Measurements from ENCODE around the gene ATP2A1.

The ATP2A1 gene

GRCh38 chr16:28903344-28904042, 25.2 kb downstream of the ATP2A1 start:
- no peaks in the 10 kb centered on the region for H3K4me1 ChIP-seq (ENCODE audit: control insufficient read depth, low read depth, low read length)
- no CpG with 5 or more reads among the region's 29 CpGs for WGBS (ENCODE audit: extremely low coverage, insufficient coverage, low lambda C conversion rate)
- H3K56ac ChIP-seq (ENCODE audit: low read length): no peak overlapping the region
- H3K4ac ChIP-seq (ENCODE audit: low read depth, low read length): no peak overlapping the region
- H2AK5ac ChIP-seq (ENCODE audit: low read length): no peak overlapping the region
- H3K9ac ChIP-seq (ENCODE audit: low read length): no peak overlapping the region
- H4K5ac ChIP-seq (ENCODE audit: low read length): no peak overlapping the region
- no peak overlapping the region for H3K4me3 ChIP-seq (ENCODE audit: low read length)
- H3K4me2 ChIP-seq (ENCODE audit: low read length): no peak overlapping the region
- H3K23ac ChIP-seq (ENCODE audit: low read length): no peak overlapping the region
- H3K27ac ChIP-seq (ENCODE audit: low read depth, low read length): no peak overlapping the region
- H3K27me3 ChIP-seq (ENCODE audit: insufficient read depth, low read length, poor library complexity): no peaks in the 10 kb centered on the region
- H2BK120ac ChIP-seq (ENCODE audit: low read depth, low read length): no peak overlapping the region
- no peak overlapping the region for H3K18ac ChIP-seq (ENCODE audit: low read length)
- no peaks in the 10 kb centered on the region for H3K79me2 ChIP-seq (ENCODE audit: control insufficient read depth, insufficient read depth, low read length)
- H2BK5ac ChIP-seq (ENCODE audit: low read length): no peak overlapping the region
- DNase-seq: no peak
- no peaks in the 10 kb centered on the region for H3K79me1 ChIP-seq (ENCODE audit: low read length)
- no peak overlapping the region for H4K8ac ChIP-seq (ENCODE audit: low read depth, low read length)
- H3K36me3 ChIP-seq (ENCODE audit: control insufficient read depth, insufficient read depth, low read length): no peaks in the 10 kb centered on the region
- no peak overlapping the region for H2BK15ac ChIP-seq (replicated peaks; ENCODE audit: low read depth)

- Histone ChIP-seq H3K9ac (ENCODE audit: low read length) (no peak overlapping the region), H3K79me1 (ENCODE audit: low read length) (no peaks in the 10 kb centered on the region), H3K27ac (ENCODE audit: low read depth, low read length) (no peak overlapping the region), H3K79me2 (ENCODE audit: control insufficient read depth, insufficient read depth, low read length) (no peaks in the 10 kb centered on the region), H3K23ac (ENCODE audit: low read length) (no peak overlapping the region), H3K56ac (ENCODE audit: low read length) (no peak overlapping the region), H3K4me3 (ENCODE audit: low read length) (no peak overlapping the region), H3K36me3 (ENCODE audit: control insufficient read depth, insufficient read depth, low read length) (no peaks in the 10 kb centered on the region), H2BK15ac (replicated peaks; ENCODE audit: low read depth) (no peak overlapping the region), H2BK5ac (ENCODE audit: low read length) (no peak overlapping the region), H3K18ac (ENCODE audit: low read length) (no peak overlapping the region), H2BK120ac (ENCODE audit: low read depth, low read length) (no peak overlapping the region), H3K4me2 (ENCODE audit: low read length) (no peak overlapping the region), H4K5ac (ENCODE audit: low read length) (no peak overlapping the region), H3K4me1 (ENCODE audit: control insufficient read depth, low read depth, low read length) (no peaks in the 10 kb centered on the region), H4K8ac (ENCODE audit: low read depth, low read length) (no peak overlapping the region), H3K4ac (ENCODE audit: low read depth, low read length) (no peak overlapping the region), H2AK5ac (ENCODE audit: low read length) (no peak overlapping the region), H3K27me3 (ENCODE audit: insufficient read depth, low read length, poor library complexity) (no peaks in the 10 kb centered on the region)
- WGBS (ENCODE audit: extremely low coverage, insufficient coverage, low lambda C conversion rate): no CpG with 5 or more reads among the region's 14 CpGs
- no peak for DNase-seq
Observed at GRCh38 chr16:28904363-28904762, 26.1 kb downstream of the ATP2A1 start.

- H3K27ac ChIP-seq (ENCODE audit: low read depth, low read length): no peak overlapping the region
- H4K8ac ChIP-seq (ENCODE audit: low read depth, low read length): no peak overlapping the region
- no peak overlapping the region for H2BK15ac ChIP-seq (replicated peaks; ENCODE audit: low read depth)
- H2BK120ac ChIP-seq (ENCODE audit: low read depth, low read length): no peak overlapping the region
- no peak overlapping the region for H3K18ac ChIP-seq (ENCODE audit: low read length)
- no peaks in the 10 kb centered on the region for H3K36me3 ChIP-seq (ENCODE audit: control insufficient read depth, insufficient read depth, low read length)
- H3K79me2 ChIP-seq (ENCODE audit: control insufficient read depth, insufficient read depth, low read length): no peaks in the 10 kb centered on the region
- no peak overlapping the region for H2BK5ac ChIP-seq (ENCODE audit: low read length)
- no peak overlapping the region for H3K4me2 ChIP-seq (ENCODE audit: low read length)
- no peak overlapping the region for H3K23ac ChIP-seq (ENCODE audit: low read length)
- H3K79me1 ChIP-seq (ENCODE audit: low read length): no peaks in the 10 kb centered on the region
- no peak overlapping the region for H3K56ac ChIP-seq (ENCODE audit: low read length)
- H2AK5ac ChIP-seq (ENCODE audit: low read length): no peak overlapping the region
- H3K27me3 ChIP-seq (ENCODE audit: insufficient read depth, low read length, poor library complexity): no peaks in the 10 kb centered on the region
- no peaks in the 10 kb centered on the region for H3K4me1 ChIP-seq (ENCODE audit: control insufficient read depth, low read depth, low read length)
- no peak overlapping the region for H3K9ac ChIP-seq (ENCODE audit: low read length)
- no peak overlapping the region for H3K4me3 ChIP-seq (ENCODE audit: low read length)
- DNase-seq: no peak
- H3K4ac ChIP-seq (ENCODE audit: low read depth, low read length): no peak overlapping the region
- no peak overlapping the region for H4K5ac ChIP-seq (ENCODE audit: low read length)
- no CpG with 5 or more reads among the region's 16 CpGs for WGBS (ENCODE audit: extremely low coverage, insufficient coverage, low lambda C conversion rate)
Observed at GRCh38 chr16:28904828-28905227, 26.5 kb downstream of the ATP2A1 start.

GRCh38 chr16:28905229-28905754, 27.0 kb downstream of the ATP2A1 start:
- Histone ChIP-seq H3K4ac (ENCODE audit: low read depth, low read length) (no peak overlapping the region), H3K79me2 (ENCODE audit: control insufficient read depth, insufficient read depth, low read length) (no peaks in the 10 kb centered on the region), H3K23ac (ENCODE audit: low read length) (no peak overlapping the region), H3K79me1 (ENCODE audit: low read length) (no peaks in the 10 kb centered on the region), H3K18ac (ENCODE audit: low read length) (no peak overlapping the region), H3K4me1 (ENCODE audit: control insufficient read depth, low read depth, low read length) (no peaks in the 10 kb centered on the region), H4K8ac (ENCODE audit: low read depth, low read length) (no peak overlapping the region), H3K27me3 (ENCODE audit: insufficient read depth, low read length, poor library complexity) (no peaks in the 10 kb centered on the region), H3K56ac (ENCODE audit: low read length) (no peak overlapping the region), H3K4me2 (ENCODE audit: low read length) (no peak overlapping the region), H3K27ac (ENCODE audit: low read depth, low read length) (no peak overlapping the region), H3K36me3 (ENCODE audit: control insufficient read depth, insufficient read depth, low read length) (no peaks in the 10 kb centered on the region), H2BK15ac (replicated peaks; ENCODE audit: low read depth) (no peak overlapping the region), H3K9ac (ENCODE audit: low read length) (no peak overlapping the region), H4K5ac (ENCODE audit: low read length) (no peak overlapping the region), H2BK5ac (ENCODE audit: low read length) (no peak overlapping the region), H2BK120ac (ENCODE audit: low read depth, low read length) (no peak overlapping the region), H2AK5ac (ENCODE audit: low read length) (no peak overlapping the region), H3K4me3 (ENCODE audit: low read length) (no peak overlapping the region)
- no CpG with 5 or more reads among the region's 9 CpGs for WGBS (ENCODE audit: extremely low coverage, insufficient coverage, low lambda C conversion rate)
- DNase-seq: no peak

GRCh38 chr16:28905800-28906372, 27.6 kb downstream of the ATP2A1 start:
- DNase-seq: no peak
- Histone ChIP-seq H3K4me3 (ENCODE audit: low read length) (no peak overlapping the region), H3K4me1 (ENCODE audit: control insufficient read depth, low read depth, low read length) (no peaks in the 10 kb centered on the region), H3K9ac (ENCODE audit: low read length) (no peak overlapping the region), H3K27me3 (ENCODE audit: insufficient read depth, low read length, poor library complexity) (no peaks in the 10 kb centered on the region), H4K5ac (ENCODE audit: low read length) (no peak overlapping the region), H3K4ac (ENCODE audit: low read depth, low read length) (no peak overlapping the region), H3K27ac (ENCODE audit: low read depth, low read length) (no peak overlapping the region), H2BK5ac (ENCODE audit: low read length) (no peak overlapping the region), H3K79me2 (ENCODE audit: control insufficient read depth, insufficient read depth, low read length) (no peaks in the 10 kb centered on the region), H3K56ac (ENCODE audit: low read length) (no peak overlapping the region), H2AK5ac (ENCODE audit: low read length) (no peak overlapping the region), H3K79me1 (ENCODE audit: low read length) (no peaks in the 10 kb centered on the region), H3K36me3 (ENCODE audit: control insufficient read depth, insufficient read depth, low read length) (no peaks in the 10 kb centered on the region), H3K23ac (ENCODE audit: low read length) (no peak overlapping the region), H2BK120ac (ENCODE audit: low read depth, low read length) (no peak overlapping the region), H3K4me2 (ENCODE audit: low read length) (no peak overlapping the region), H2BK15ac (replicated peaks; ENCODE audit: low read depth) (no peak overlapping the region), H3K18ac (ENCODE audit: low read length) (no peak overlapping the region), H4K8ac (ENCODE audit: low read depth, low read length) (no peak overlapping the region)
- no CpG with 5 or more reads among the region's 24 CpGs for WGBS (ENCODE audit: extremely low coverage, insufficient coverage, low lambda C conversion rate)

All from mesendoderm (in vitro differentiated cells).